AG04450 (cell line): ENCODE measurements around the gene NEGR1. TPM values are rescaled to one million over a fixed set of nuclear protein-coding genes. Genes with fewer than 3 reads are reported as not detected.

Experiments
- CTCF ChIA-PET: fragments of 300-600, 350-600 bp; formaldehyde crosslinking; extraction: SDS; loops from one replicate; lab custom pipeline; 2022; ENCODE audit warnings: antibody characterized with exemption, inconsistent platforms; lab: Charles Lee
- POLR2A ChIA-PET: fragments of 350-600 bp; formaldehyde crosslinking; extraction: SDS; loops from one replicate; lab custom pipeline; 2021; ENCODE audit warnings: antibody characterized with exemption, inconsistent platforms; lab: Yijun Ruan, JAX
- DNase-seq: peaks from one replicate; pipeline ENCODE4 v3.0.0-alpha.2; 2011; ENCODE audit warnings: low read depth, low spot score
- H3K27ac ChIP-seq: one replicate; pipeline ENCODE4 v1.5.1; 2012; ENCODE audit warnings: low read depth, low read length, control low read depth
- H3K27me3 ChIP-seq: one replicate; pipeline ENCODE4 v1.6.0; 2012; ENCODE audit warnings: low read length; ENCODE audit not compliant: control insufficient read depth, insufficient read depth
- H3K4me3 ChIP-seq: 2 replicates; pipeline ENCODE4 v1.5.1; 2011; ENCODE audit warnings: mild to moderate bottlenecking, low read depth, low read length, control low read depth
- H3K9me3 ChIP-seq: 2 replicates; pipeline ENCODE4 v1.5.1; 2012; ENCODE audit warnings: low read length; ENCODE audit not compliant: control insufficient read depth, insufficient read depth
- polyA plus RNA-seq: library from polyadenylated mRNA; depleted of rRNA; stranded (reverse); fragments of >200 nt; gene quantifications from 2 replicates; pipeline ENCODE4 v1.2.3, GENCODE V29; 2011
- TF ChIP-seq, protein P1 (sequence below): IDR thresholded peaks from 2 replicates; pipeline ENCODE4 v1.5.1; 2011; ENCODE audit warnings: low read depth, low read length, control low read depth, inconsistent platforms

NEGR1 gene
- polyA plus RNA-seq, 1 experiment = 11.3 TPM

DNA sequence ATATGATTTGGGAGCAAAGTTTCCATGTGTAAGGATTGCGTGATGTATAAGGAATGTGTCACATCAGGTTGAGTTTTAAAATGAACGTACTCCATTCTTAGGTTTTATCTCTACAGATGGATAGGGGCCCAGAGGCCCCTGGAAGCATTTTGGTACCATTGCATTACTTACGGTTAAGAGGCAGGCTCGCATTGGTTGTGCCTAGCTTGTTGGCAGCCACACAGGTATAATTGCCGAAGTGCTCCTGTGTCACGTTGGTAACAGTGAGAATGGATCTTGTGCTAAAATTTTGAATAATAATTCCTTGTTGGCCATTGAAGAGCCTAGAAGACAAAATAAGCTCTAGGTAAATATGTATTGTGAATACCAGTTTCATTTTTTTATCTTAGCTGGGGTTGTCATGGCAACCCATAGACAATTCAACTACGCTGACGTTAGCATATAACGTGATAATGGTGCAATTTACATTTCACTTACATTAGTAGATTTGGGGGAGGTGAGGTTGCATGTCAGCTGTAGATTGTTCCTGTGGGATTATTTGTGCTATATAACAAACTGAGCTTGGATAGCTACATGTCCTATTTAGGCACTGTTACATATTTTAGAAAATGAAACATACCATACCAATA is 689.6 kb downstream of the NEGR1 start:
- Histone ChIP-seq H3K27ac (no peak overlapping the region), H3K4me3 (no peak overlapping the region), H3K9me3 (no peaks in the 10 kb centered on the region), H3K27me3 (no peaks in the 10 kb centered on the region)
- TF ChIP-seq, protein P1, sequence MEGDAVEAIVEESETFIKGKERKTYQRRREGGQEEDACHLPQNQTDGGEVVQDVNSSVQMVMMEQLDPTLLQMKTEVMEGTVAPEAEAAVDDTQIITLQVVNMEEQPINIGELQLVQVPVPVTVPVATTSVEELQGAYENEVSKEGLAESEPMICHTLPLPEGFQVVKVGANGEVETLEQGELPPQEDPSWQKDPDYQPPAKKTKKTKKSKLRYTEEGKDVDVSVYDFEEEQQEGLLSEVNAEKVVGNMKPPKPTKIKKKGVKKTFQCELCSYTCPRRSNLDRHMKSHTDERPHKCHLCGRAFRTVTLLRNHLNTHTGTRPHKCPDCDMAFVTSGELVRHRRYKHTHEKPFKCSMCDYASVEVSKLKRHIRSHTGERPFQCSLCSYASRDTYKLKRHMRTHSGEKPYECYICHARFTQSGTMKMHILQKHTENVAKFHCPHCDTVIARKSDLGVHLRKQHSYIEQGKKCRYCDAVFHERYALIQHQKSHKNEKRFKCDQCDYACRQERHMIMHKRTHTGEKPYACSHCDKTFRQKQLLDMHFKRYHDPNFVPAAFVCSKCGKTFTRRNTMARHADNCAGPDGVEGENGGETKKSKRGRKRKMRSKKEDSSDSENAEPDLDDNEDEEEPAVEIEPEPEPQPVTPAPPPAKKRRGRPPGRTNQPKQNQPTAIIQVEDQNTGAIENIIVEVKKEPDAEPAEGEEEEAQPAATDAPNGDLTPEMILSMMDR = no peak
- ChIA-PET POLR2A (no interaction called here), CTCF (interaction anchor here (1.1 kb wide), 1 partner anchor 446 kb away, joined by 3 read pairs; no protein-coding TSS in a partner anchor)
- DNase-seq = no peak

DNA sequence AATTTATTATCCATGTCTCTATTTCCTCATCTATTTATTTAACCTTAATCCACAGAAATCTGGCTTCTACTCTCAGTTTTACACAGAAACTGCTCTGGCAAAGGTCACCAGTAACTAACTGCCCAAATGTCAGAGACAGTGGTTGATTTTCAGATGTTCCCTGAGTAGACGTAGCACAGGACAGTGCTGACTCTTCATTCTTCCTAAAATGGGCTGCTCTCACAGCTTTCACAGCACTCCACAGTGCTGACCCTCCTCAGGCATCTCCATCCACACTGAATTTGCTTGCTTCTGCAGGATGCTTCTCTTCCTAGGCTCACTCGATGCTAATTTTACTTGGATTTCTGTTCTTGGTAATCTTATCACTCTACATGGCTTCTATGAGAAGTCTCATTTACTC is 693.3 kb downstream of the NEGR1 start:
- POLR2A ChIA-PET = no interaction called here
- no peak for DNase-seq
- H3K9me3 ChIP-seq = no peaks in the 10 kb centered on the region
- TF ChIP-seq, protein P1 = no peak
- no peak overlapping the region for H3K4me3 ChIP-seq
- H3K27ac ChIP-seq = no peak overlapping the region
- CTCF ChIA-PET = interaction anchor here (2.7 kb wide), 1 partner anchor 449 kb away, joined by 19 read pairs; no protein-coding TSS in a partner anchor
- H3K27me3 ChIP-seq = no peaks in the 10 kb centered on the region

DNA sequence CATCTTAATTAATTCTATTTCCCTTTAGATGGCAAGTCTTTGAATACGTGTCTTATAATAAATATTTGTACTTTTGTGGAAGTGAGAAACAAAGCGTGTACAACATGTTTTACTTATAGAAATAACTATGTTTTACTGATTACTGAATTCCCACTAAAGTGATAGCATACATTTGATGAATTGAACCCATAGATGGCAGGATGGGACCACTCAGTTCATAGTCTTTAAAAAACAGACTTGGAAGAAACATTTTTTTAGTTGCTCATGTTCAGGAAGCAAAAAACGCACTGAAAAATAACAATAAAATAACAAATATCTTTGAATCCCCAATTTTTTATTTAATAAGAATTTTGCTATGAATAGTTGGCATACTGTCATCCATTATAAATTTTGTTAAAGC is 694.4 kb downstream of the NEGR1 start:
- no peaks in the 10 kb centered on the region for H3K9me3 ChIP-seq
- DNase-seq = peak; percentile 4
- H3K27me3 ChIP-seq = no peaks in the 10 kb centered on the region
- ChIA-PET CTCF (interaction anchor here (1.0 to 2.7 kb wide), 3 partner anchors 292 to 450 kb away, joined by 3 to 19 read pairs (median 4); no protein-coding TSS in a partner anchor), POLR2A (no interaction called here)
- H3K27ac ChIP-seq = no peak overlapping the region
- no peak overlapping the region for H3K4me3 ChIP-seq
- TF ChIP-seq, protein P1 = peak; percentile 48

DNA sequence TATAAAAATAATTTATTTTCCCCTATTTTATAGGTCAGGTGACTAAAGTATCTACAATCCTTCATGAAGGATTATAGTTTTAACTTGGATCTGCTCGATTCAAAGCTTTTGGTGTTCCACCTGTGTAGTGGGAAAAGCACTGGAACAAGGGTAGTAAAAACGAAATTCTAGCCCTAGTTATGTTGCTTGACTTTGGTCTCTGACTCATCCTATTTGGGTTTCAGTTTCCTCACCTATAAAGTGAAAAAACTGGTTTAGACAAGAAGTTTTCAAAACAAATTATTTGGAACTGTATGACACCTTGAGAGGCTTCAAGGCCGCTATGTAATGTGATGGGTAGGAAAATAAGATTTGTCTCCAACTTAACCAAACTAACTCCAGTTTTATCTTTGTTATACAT is 696.3 kb downstream of the NEGR1 start:
- TF ChIP-seq, protein P1 = no peak
- ChIA-PET POLR2A (no interaction called here), CTCF (interaction anchor here (1.5 to 1.7 kb wide), 2 partner anchors 9 to 452 kb away, joined by 3 to 16 read pairs; no protein-coding TSS in a partner anchor)
- no peak overlapping the region for H3K27ac ChIP-seq
- no peaks in the 10 kb centered on the region for H3K27me3 ChIP-seq
- DNase-seq = no peak
- H3K9me3 ChIP-seq = no peaks in the 10 kb centered on the region
- no peak overlapping the region for H3K4me3 ChIP-seq

DNA sequence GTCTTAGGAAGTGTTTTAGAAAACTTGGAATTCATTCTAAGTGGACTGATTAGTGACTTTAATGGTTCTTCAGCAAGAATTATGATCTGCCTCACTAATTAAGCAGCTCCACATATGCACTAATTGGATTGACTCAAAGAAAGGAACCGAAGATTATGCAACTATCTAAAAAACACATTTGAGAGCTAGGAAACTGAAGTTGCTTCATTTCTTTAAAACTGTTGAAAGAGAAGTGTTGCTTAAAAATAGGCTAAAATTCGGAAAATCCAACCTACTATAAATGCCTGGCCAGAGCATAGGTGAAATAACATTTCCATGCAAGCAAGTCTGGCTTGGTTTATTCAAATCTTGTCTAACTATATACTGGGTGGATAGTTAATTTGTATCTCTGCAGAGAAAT is 698.6 kb downstream of the NEGR1 start:
- TF ChIP-seq, protein P1 = no peak
- CTCF ChIA-PET = no interaction called here
- no peak for DNase-seq
- POLR2A ChIA-PET = no interaction called here
- H3K27ac ChIP-seq = no peak overlapping the region
- no peaks in the 10 kb centered on the region for H3K27me3 ChIP-seq
- no peak overlapping the region for H3K4me3 ChIP-seq
- H3K9me3 ChIP-seq = no peaks in the 10 kb centered on the region
